Activated CD4-positive, alpha-beta memory T cell treated with anti-CD3 and anti-CD28 coated beads, Interleukin-2, amount 10 ng/mL, durations not matched to agents 7 days and 5 days (primary cell): ENCODE measurements around the gene TOP3B. TPM values are rescaled to one million over a fixed set of nuclear protein-coding genes. Genes with fewer than 3 reads are reported as not detected.

Experiments
- CTCF ChIA-PET: fragments of 350-600 bp; sonication (Branson Sonifier 250); formaldehyde crosslinking; loops from one replicate; lab custom pipeline; 2021; ENCODE audit warnings: antibody characterized with exemption, inconsistent platforms; lab: Charles Lee
- POLR2A ChIA-PET: fragments of 350-600 bp; sonication (Branson Sonifier 250); formaldehyde crosslinking; loops from one replicate; lab custom pipeline; 2021; ENCODE audit warnings: antibody characterized with exemption; lab: Charles Lee
- DNase-seq: peaks from one replicate; pipeline ENCODE4 v3.0.0-alpha.2; 2020
- H3K27ac Mint-ChIP-seq: one replicate; pipeline ENCODE4 v1.8.0; 2021; ENCODE audit warnings: mild to moderate bottlenecking, mixed read lengths
- H3K27me3 Mint-ChIP-seq: one replicate; pipeline ENCODE4 v1.8.0; 2021; ENCODE audit warnings: mixed read lengths
- H3K36me3 Mint-ChIP-seq: one replicate; pipeline ENCODE4 v1.8.0; 2021; ENCODE audit warnings: low read depth, mixed read lengths
- H3K4me1 Mint-ChIP-seq: one replicate; pipeline ENCODE4 v1.8.0; 2021; ENCODE audit warnings: mixed read lengths
- H3K4me3 Mint-ChIP-seq: one replicate; pipeline ENCODE4 v1.8.0; 2021; ENCODE audit warnings: mild to moderate bottlenecking, mixed read lengths
- H3K9me3 Mint-ChIP-seq: one replicate; pipeline ENCODE4 v1.8.0; 2021; ENCODE audit warnings: mixed read lengths
- total RNA-seq, 2 experiments: library from RNA; stranded (reverse); gene quantifications; one replicate each; pipeline ENCODE4 v1.2.3, GENCODE V29; 2021

Gene TOP3B, protein sequence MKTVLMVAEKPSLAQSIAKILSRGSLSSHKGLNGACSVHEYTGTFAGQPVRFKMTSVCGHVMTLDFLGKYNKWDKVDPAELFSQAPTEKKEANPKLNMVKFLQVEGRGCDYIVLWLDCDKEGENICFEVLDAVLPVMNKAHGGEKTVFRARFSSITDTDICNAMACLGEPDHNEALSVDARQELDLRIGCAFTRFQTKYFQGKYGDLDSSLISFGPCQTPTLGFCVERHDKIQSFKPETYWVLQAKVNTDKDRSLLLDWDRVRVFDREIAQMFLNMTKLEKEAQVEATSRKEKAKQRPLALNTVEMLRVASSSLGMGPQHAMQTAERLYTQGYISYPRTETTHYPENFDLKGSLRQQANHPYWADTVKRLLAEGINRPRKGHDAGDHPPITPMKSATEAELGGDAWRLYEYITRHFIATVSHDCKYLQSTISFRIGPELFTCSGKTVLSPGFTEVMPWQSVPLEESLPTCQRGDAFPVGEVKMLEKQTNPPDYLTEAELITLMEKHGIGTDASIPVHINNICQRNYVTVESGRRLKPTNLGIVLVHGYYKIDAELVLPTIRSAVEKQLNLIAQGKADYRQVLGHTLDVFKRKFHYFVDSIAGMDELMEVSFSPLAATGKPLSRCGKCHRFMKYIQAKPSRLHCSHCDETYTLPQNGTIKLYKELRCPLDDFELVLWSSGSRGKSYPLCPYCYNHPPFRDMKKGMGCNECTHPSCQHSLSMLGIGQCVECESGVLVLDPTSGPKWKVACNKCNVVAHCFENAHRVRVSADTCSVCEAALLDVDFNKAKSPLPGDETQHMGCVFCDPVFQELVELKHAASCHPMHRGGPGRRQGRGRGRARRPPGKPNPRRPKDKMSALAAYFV
- 10 to 100 TPM; 42.6 to 42.7 TPM for total RNA-seq

GRCh38 chr22:21982338-21982965 lies at the start of gene TOP3B:
Gene TOP3B, minus strand, starts transcription at chr22:21982787. Its CDS starts 7,078 bp downstream, at chr22:21975709.
- H3K4me3 Mint-ChIP-seq: peak within 1 kb of the TSS; percentile 87
- peaks cover 8% of the 10 kb centered on the region for H3K36me3 Mint-ChIP-seq
- H3K9me3 Mint-ChIP-seq: no peaks in the 10 kb centered on the region
- DNase-seq: peak; percentile 85
- no peaks in the 10 kb centered on the region for H3K27me3 Mint-ChIP-seq
- H3K4me1 Mint-ChIP-seq: peaks cover 29% of the 10 kb centered on the region
- H3K27ac Mint-ChIP-seq: peak within 1 kb of the TSS; percentile 72
- ChIA-PET CTCF (interaction anchor here (0.9 to 3.2 kb wide), 5 partner anchors 11 to 53 kb away, joined by 3 to 38 read pairs (median 4); partner anchors contain the start of gene PPM1F), POLR2A (interaction anchor here (1.2 to 2.3 kb wide), 5 partner anchors 10 to 316 kb away, joined by 3 to 14 read pairs (median 4); partner anchors contain the start of gene PPIL2)

DNA sequence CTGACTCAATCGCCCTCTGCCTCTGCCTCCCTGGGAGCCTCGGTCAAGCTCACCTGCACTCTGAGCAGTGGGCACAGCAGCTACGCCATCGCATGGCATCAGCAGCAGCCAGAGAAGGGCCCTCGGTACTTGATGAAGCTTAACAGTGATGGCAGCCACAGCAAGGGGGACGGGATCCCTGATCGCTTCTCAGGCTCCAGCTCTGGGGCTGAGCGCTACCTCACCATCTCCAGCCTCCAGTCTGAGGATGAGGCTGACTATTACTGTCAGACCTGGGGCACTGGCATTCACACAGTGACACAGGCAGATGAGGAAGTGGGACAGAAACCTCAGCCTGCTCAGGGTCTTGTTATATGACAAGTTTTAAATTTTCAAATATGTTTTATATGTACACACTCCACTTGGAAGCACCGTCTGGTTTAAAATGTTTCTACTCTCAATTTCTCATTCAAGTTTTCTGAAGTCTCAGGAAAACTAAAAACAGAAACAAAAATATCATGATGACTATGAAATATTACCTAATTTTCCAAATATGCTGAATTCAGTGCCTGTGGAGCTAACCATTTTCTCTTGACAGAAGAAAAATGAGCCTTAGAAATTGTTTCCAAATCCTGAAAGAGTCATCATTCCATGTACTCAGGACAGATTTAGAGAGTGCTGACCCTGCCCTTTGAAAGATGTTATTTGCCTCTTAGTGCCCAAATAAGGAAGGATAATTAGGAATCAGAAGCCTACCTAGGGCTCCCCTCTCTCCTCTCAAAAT lies 48.8 kb upstream of the TOP3B start:
- CTCF ChIA-PET: interaction anchor here (1.1 kb wide), 1 partner anchor 79 kb away, joined by 3 read pairs; the partner anchor contains the start of gene PPM1F
- Mint-ChIP-seq H3K9me3 (no peaks in the 10 kb centered on the region), H3K4me3 (no peak overlapping the region), H3K4me1 (no peaks in the 10 kb centered on the region), H3K27ac (no peak overlapping the region), H3K36me3 (no peaks in the 10 kb centered on the region), H3K27me3 (peaks cover 22% of the 10 kb centered on the region)
- no peak for DNase-seq
- POLR2A ChIA-PET: no interaction called here

DNA sequence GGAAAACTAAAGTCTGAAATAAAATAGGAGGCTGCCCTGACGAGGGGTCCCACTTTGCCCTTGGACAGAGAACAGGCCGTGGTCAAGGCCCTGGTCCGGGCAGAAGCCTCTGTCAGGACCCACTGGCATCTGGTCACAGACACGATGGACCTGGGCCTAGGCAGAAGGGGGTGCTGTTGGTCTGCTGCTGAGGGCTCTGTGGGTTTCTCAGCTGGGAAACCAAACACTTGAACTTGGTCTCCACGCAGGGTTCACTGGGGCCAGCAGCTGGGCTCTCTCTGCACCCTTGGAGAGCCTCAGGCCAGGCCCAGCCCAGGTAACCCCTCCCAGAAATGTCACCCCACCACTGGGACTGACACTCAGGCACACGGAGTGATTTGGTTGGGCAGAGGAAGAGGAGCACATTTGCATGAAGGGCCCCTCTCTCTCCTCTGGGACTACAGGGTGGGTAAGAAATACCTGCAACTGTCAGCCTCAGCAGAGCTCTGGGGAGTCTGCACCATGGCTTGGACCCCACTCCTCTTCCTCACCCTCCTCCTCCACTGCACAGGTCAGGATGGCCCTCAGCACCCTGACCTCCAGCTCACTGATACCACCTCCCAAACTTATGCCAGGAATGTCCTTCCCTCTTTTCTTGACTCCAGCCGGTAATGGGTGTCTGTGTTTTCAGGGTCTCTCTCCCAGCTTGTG lies 48.1 kb upstream of the TOP3B start:
- DNase-seq: no peak
- Mint-ChIP-seq H3K4me1 (no peaks in the 10 kb centered on the region), H3K9me3 (no peaks in the 10 kb centered on the region), H3K27ac (no peak overlapping the region), H3K4me3 (no peak overlapping the region), H3K27me3 (peaks cover 16% of the 10 kb centered on the region), H3K36me3 (no peaks in the 10 kb centered on the region)
- CTCF ChIA-PET: interaction anchor here (1.1 kb wide), 1 partner anchor 78 kb away, joined by 3 read pairs; the partner anchor contains the start of gene PPM1F
- POLR2A ChIA-PET: no interaction called here

DNA sequence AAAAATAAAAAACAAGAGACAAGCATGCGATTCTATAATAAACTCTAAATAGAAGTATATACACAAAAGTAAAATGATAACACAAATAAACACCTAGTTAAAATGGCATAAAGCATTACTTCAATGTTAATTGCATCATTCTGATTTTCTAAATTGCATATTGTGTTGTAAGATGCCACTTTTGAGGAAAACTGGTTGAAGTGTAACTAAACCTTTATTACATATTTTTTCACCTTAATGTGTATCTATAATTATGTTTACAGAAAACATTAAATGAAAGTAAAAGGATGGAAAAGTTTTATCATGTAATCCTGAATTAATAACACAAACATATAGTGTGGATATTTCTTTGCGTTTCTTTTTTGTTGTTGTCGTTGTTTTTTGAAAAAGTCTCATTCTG lies 45.4 kb upstream of the TOP3B start:
- no peak for DNase-seq
- H3K9me3 Mint-ChIP-seq: no peaks in the 10 kb centered on the region
- H3K4me1 Mint-ChIP-seq: no peaks in the 10 kb centered on the region
- H3K27me3 Mint-ChIP-seq: no peaks in the 10 kb centered on the region
- H3K27ac Mint-ChIP-seq: no peak overlapping the region
- no peak overlapping the region for H3K4me3 Mint-ChIP-seq
- CTCF ChIA-PET: no interaction called here
- POLR2A ChIA-PET: no interaction called here
- no peaks in the 10 kb centered on the region for H3K36me3 Mint-ChIP-seq

- POLR2A ChIA-PET: no interaction called here
- CTCF ChIA-PET: no interaction called here
- Mint-ChIP-seq H3K27ac (no peak overlapping the region), H3K27me3 (no peaks in the 10 kb centered on the region), H3K4me1 (no peaks in the 10 kb centered on the region), H3K36me3 (no peaks in the 10 kb centered on the region), H3K4me3 (no peak overlapping the region), H3K9me3 (no peaks in the 10 kb centered on the region)
- no peak for DNase-seq
Measured at GRCh38 chr22:22026157-22026831, 43.7 kb upstream of the TOP3B start.

DNA sequence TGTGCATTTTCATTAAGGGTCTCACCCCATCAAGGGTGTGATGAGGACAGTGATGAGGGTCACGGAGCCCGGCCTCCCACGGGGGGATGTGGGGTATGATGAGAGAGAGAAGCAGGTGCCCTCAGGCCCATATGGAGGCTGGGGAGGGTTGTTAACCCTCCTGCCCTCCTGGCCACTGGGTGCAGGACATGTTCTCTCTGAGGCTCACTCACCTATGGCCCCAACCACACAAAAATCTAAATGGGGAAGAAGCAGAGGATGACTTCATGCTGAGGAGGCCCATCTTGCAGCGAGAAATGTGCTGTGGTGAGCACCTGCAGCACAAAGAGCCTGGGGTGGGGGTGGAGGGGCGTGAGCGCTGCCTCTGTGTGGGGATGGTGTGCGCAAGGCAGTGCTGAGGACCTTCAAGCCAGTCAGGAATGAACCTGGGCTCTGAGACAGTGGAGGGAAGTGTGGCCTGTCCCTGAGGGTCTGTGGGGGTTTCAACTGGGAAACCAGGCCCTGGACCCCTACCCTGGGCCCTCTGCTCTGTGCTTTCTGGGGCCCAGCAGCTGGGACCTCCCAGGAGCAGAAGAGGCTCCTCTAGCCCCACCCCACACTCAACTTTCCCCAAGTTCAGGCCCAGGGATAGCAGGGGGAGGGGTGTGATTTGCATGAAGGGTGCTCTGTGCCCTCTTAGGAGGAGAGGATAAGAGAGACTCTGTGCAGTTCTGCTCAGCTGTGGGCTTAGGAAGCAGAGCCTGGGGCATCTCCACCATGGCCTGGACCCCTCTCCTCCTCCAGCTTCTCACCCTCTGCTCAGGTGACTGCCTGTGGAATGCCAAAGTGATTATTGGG lies 43.0 kb upstream of the TOP3B start:
- H3K9me3 Mint-ChIP-seq: no peaks in the 10 kb centered on the region
- no peak for DNase-seq
- POLR2A ChIA-PET: no interaction called here
- no peaks in the 10 kb centered on the region for H3K4me1 Mint-ChIP-seq
- no peak overlapping the region for H3K4me3 Mint-ChIP-seq
- CTCF ChIA-PET: no interaction called here
- H3K36me3 Mint-ChIP-seq: no peaks in the 10 kb centered on the region
- H3K27ac Mint-ChIP-seq: no peak overlapping the region
- peaks cover under 1% of the 10 kb centered on the region for H3K27me3 Mint-ChIP-seq

GRCh38 chr22:22024440-22024839 lies 41.9 kb upstream of the TOP3B start:
- Mint-ChIP-seq H3K27me3 (peaks cover 5% of the 10 kb centered on the region), H3K4me1 (peaks cover 1% of the 10 kb centered on the region), H3K4me3 (no peak overlapping the region), H3K36me3 (no peaks in the 10 kb centered on the region), H3K27ac (no peak overlapping the region), H3K9me3 (no peaks in the 10 kb centered on the region)
- CTCF ChIA-PET: no interaction called here
- POLR2A ChIA-PET: no interaction called here
- no peak for DNase-seq

DNA sequence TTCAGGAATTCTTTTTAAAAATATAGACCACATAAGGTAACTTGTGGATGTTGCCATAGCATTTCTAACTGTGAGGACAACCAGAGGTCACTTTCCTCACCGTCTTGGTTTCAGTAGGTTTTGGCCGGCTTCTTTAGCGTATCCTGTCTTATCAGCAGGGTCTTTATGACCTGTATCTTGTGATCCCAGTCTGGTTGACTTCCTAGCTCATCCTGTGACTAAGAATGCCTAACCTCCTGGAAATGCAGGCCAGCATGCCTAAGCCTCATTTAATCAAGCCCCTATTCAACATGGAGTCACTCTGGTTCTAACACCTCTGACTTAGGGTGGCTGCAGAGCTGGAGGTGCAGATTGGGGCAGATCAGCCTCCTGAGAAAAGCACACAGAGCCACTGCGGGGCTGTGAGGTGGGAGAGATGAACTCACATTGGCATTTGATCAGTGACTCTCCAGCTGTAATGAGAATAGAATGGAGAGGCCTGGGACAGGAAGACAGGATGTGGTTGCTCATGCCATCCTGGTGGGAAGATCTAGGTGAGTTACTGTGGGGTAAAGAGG lies 41.1 kb upstream of the TOP3B start:
- Mint-ChIP-seq H3K9me3 (no peaks in the 10 kb centered on the region), H3K4me1 (peaks cover 1% of the 10 kb centered on the region), H3K4me3 (no peak overlapping the region), H3K27ac (no peak overlapping the region), H3K36me3 (no peaks in the 10 kb centered on the region), H3K27me3 (peaks cover 5% of the 10 kb centered on the region)
- POLR2A ChIA-PET: no interaction called here
- CTCF ChIA-PET: no interaction called here
- DNase-seq: no peak

DNA sequence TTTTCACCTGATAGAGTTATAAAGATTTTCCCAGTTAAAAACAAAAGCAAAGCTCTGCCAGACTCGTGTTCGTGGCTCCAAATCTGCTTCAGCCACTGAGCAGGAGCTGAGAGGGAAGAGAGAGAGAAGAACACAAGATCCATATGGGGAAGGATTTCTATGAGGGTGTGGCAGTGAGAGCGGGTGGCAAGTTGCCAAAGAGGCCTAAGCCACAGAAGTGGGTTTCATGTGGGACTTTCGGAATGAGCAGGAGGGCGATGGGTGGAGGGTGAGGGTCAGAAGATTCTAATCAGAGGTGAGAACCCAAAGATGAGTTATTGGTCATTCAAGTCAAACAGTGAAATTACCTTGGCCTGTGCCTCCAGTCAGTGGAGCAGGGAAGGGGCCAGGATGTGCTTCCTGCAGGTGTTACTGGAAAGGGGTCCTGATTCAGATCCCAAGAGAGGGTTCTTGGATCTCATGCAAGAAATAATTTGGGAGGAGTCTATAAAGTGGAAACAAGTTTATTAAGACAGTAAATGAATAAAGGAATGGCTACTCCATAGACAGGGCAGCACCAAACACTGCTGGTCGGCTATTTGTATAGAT lies 40.5 kb upstream of the TOP3B start:
- H3K9me3 Mint-ChIP-seq: no peaks in the 10 kb centered on the region
- ChIA-PET CTCF (no interaction called here), POLR2A (no interaction called here)
- DNase-seq: no peak
- H3K4me1 Mint-ChIP-seq: peaks cover 1% of the 10 kb centered on the region
- no peaks in the 10 kb centered on the region for H3K36me3 Mint-ChIP-seq
- no peak overlapping the region for H3K27ac Mint-ChIP-seq
- no peak overlapping the region for H3K4me3 Mint-ChIP-seq
- peaks cover 8% of the 10 kb centered on the region for H3K27me3 Mint-ChIP-seq

GRCh38 chr22:22022255-22022840 lies 39.8 kb upstream of the TOP3B start:
- no peak for DNase-seq
- Mint-ChIP-seq H3K36me3 (no peaks in the 10 kb centered on the region), H3K9me3 (no peaks in the 10 kb centered on the region), H3K4me3 (no peak overlapping the region), H3K27me3 (peaks cover 9% of the 10 kb centered on the region), H3K4me1 (peaks cover 1% of the 10 kb centered on the region), H3K27ac (no peak overlapping the region)
- ChIA-PET POLR2A (no interaction called here), CTCF (no interaction called here)
